ENCODE measurements around the gene SNED1. TPM values are rescaled to one million over a fixed set of nuclear protein-coding genes. Genes with fewer than 3 reads are reported as not detected.

The SNED1 gene
- total and polyA plus RNA-seq, 2 experiments from 2014 or later = 6.1 to 29.4 TPM

GRCh38 chr2:241049739-241050623, 51.6 kb downstream of the SNED1 start:
- H3K9me3 ChIP-seq (ENCODE audit: low read depth) = no peaks in the 10 kb centered on the region
- no peaks in the 10 kb centered on the region for H4K20me1 ChIP-seq (ENCODE audit: insufficient read depth)
- TF ChIP-seq EZH2 (IDR thresholded peaks at IDR 0.05; ENCODE audit: insufficient read depth, poor library complexity, severe bottlenecking) (no peak), EZH2phosphoT487 (IDR thresholded peaks at IDR 0.05; ENCODE audit: insufficient read depth, low read depth) (no peak)
- in situ Hi-C loops (cut with MboI) = no loop called here
- no peaks in the 10 kb centered on the region for H3K9me2 ChIP-seq (ENCODE audit: insufficient read depth)
- no peak overlapping the region for H3K4me2 ChIP-seq (ENCODE audit: unreplicated experiment)
- no peak for DNase-seq
- no peaks in the 10 kb centered on the region for H3K4me1 ChIP-seq (ENCODE audit: insufficient read depth)
- H3K79me2 ChIP-seq (ENCODE audit: insufficient read depth) = no peaks in the 10 kb centered on the region
- H3K4me3 ChIP-seq = no peak overlapping the region
- no peak overlapping the region for H2AFZ ChIP-seq
- no peaks in the 10 kb centered on the region for H3K27me3 ChIP-seq (replicated peaks; ENCODE audit: insufficient read depth)
- H3K27ac ChIP-seq = no peak overlapping the region
- H3F3A ChIP-seq (ENCODE audit: insufficient read depth) = peaks cover 7% of the 10 kb centered on the region; the same call in 1 of the 2 replicates
- 84 to 86% methylated on average over 38 of the region's 38 CpGs for WGBS, 2 experiments (ENCODE audit: low coverage in 1 of 2, low lambda C conversion rate in 2 of 2, missing lambda C conversion rate in 2 of 2)
- no peak overlapping the region for H3K9ac ChIP-seq
- peaks cover 13% of the 10 kb centered on the region for H3K36me3 ChIP-seq (ENCODE audit: low read depth)

GRCh38 chr2:241050624-241051577, 52.5 kb downstream of the SNED1 start:
- no peaks in the 10 kb centered on the region for H4K20me1 ChIP-seq (ENCODE audit: insufficient read depth)
- H2AFZ ChIP-seq = no peak overlapping the region
- TF ChIP-seq EZH2phosphoT487 (IDR thresholded peaks at IDR 0.05; ENCODE audit: insufficient read depth, low read depth) (no peak), EZH2 (IDR thresholded peaks at IDR 0.05; ENCODE audit: insufficient read depth, poor library complexity, severe bottlenecking) (no peak)
- H3K4me3 ChIP-seq = no peak overlapping the region
- H3K4me2 ChIP-seq (ENCODE audit: unreplicated experiment) = no peak overlapping the region
- no peaks in the 10 kb centered on the region for H3K9me3 ChIP-seq (ENCODE audit: low read depth)
- no peaks in the 10 kb centered on the region for H3K9me2 ChIP-seq (ENCODE audit: insufficient read depth)
- no peaks in the 10 kb centered on the region for H3F3A ChIP-seq (ENCODE audit: insufficient read depth)
- 88 to 91% methylated on average over 18 of the region's 18 CpGs for WGBS, 2 experiments (ENCODE audit: low coverage in 1 of 2, low lambda C conversion rate in 2 of 2, missing lambda C conversion rate in 2 of 2)
- no peaks in the 10 kb centered on the region for H3K79me2 ChIP-seq (ENCODE audit: insufficient read depth)
- H3K9ac ChIP-seq = no peak overlapping the region
- H3K27me3 ChIP-seq (replicated peaks; ENCODE audit: insufficient read depth) = no peaks in the 10 kb centered on the region
- in situ Hi-C loops (cut with MboI) = no loop called here
- peaks cover 4% of the 10 kb centered on the region for H3K36me3 ChIP-seq (ENCODE audit: low read depth)
- no peak for DNase-seq
- no peaks in the 10 kb centered on the region for H3K4me1 ChIP-seq (ENCODE audit: insufficient read depth)
- H3K27ac ChIP-seq = no peak overlapping the region

DNA sequence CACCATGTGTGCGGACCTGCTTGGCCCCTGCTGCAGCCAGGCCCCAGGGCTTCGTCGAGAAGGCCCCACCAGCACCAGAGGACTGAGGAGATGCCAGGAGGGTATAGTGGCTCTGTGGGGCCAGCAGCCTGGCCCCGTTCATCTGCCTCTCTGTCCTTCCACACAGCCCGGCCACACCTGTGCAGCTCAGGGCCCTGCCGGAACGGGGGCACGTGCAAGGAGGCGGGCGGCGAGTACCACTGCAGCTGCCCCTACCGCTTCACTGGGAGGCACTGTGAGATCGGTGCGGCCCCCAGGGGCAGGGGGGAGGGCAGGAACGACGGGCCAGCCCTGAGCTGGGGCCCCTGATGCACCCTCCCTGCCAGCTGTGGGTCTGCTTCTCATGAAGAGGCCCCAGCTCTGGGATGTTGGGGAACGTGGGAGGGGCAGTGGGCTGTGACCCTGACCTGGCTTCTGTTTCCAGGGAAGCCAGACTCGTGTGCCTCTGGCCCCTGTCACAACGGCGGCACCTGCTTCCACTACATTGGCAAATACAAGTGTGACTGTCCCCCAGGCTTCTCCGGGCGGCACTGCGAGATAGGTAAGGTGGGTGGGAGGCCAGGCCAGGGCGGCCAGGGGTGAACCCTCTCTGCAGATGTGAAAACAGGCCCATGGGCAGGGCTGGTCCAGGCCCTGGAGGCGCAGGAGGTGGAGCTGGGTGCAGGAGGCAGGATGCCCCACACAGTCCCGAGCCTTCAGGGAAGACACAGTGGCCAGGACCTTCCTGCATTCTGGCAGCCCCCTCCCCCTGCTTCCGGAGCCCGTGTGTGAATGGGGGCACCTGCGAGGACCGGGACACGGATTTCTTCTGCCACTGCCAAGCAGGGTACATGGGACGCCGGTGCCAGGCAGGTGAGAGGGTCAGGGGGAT, 53.4 kb downstream of the SNED1 start:
- H3K36me3 ChIP-seq (ENCODE audit: low read depth) = no peaks in the 10 kb centered on the region; the same call in 1 of the 2 replicates
- no peak overlapping the region for H3K4me3 ChIP-seq
- H3K9me2 ChIP-seq (ENCODE audit: insufficient read depth) = no peaks in the 10 kb centered on the region
- no peak overlapping the region for H2AFZ ChIP-seq
- DNase-seq = no peak
- H3K9me3 ChIP-seq (ENCODE audit: low read depth) = no peaks in the 10 kb centered on the region
- 90 to 92% methylated on average over 32 to 33 of the region's 33 CpGs for WGBS, 2 experiments (ENCODE audit: low coverage in 1 of 2, low lambda C conversion rate in 2 of 2, missing lambda C conversion rate in 2 of 2)
- H3K79me2 ChIP-seq (ENCODE audit: insufficient read depth) = no peaks in the 10 kb centered on the region
- no peaks in the 10 kb centered on the region for H3K4me1 ChIP-seq (ENCODE audit: insufficient read depth)
- no peak overlapping the region for H3K4me2 ChIP-seq (ENCODE audit: unreplicated experiment)
- in situ Hi-C loops (cut with MboI) = no loop called here
- no peak overlapping the region for H3K27ac ChIP-seq
- no peaks in the 10 kb centered on the region for H3F3A ChIP-seq (ENCODE audit: insufficient read depth)
- no peaks in the 10 kb centered on the region for H3K27me3 ChIP-seq (replicated peaks; ENCODE audit: insufficient read depth)
- TF ChIP-seq EZH2 (IDR thresholded peaks at IDR 0.05; ENCODE audit: insufficient read depth, poor library complexity, severe bottlenecking) = no peak
- H3K9ac ChIP-seq = no peak overlapping the region
- no peaks in the 10 kb centered on the region for H4K20me1 ChIP-seq (ENCODE audit: insufficient read depth)

Measured in GM23248 (cell line).